ENCODE results near the gene MZF1.

MZF1 gene

DNA sequence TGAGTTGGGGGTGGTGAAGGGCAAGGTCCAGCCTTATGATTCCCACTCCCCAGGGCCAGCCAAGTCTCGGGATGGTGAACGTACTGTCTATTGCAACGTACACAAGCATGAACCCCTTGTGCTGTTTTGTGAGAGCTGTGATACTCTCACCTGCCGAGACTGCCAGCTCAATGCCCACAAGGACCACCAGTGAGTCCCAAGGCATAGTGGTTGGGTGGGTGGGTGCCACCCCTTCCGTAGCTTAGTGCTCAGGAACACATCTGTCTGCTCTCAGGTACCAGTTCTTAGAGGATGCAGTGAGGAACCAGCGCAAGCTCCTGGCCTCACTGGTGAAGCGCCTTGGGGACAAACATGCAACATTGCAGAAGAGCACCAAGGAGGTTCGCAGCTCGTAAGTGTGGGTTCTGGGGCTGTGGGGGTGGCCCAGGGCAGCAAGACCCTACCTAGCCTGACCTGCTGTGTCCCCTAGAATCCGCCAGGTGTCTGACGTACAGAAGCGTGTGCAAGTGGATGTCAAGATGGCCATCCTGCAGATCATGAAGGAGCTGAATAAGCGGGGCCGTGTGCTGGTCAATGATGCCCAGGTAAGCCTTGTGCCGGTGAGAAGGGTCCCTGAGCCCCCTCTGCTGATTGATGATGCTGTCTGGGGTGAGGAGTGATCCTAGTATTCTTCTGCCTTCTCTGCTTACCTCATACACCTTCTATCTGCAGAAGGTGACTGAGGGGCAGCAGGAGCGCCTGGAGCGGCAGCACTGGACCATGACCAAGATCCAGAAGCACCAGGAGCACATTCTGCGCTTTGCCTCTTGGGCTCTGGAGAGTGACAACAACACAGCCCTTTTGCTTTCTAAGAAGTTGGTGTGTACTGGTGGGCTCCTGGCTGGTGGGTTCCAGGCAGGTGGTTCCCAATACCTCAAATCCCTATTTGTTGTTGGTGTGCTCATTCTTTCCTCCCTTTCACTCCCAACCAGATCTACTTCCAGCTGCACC lies 25.5 kb downstream of the MZF1 start:
- Histone ChIP-seq H3K4me3 (ENCODE audit: low read depth in 1 of 2, low read length in 2 of 2) (peak overlapping the region in 1 of 2 experiments; percentile 25; a peak in 2 of 4 replicates), H3K4me1 (ENCODE audit: insufficient read depth, low read length) (peaks cover 73% of the 10 kb centered on the region), H3K79me2 (ENCODE audit: insufficient read depth, low read length) (peaks cover 72% of the 10 kb centered on the region), H3K27me3 (ENCODE audit: insufficient read depth, low read length, poor library complexity) (no peaks in the 10 kb centered on the region), H3K27ac (ENCODE audit: low read length) (no peak overlapping the region), H3K9ac (ENCODE audit: low read depth, low read length) (no peak overlapping the region; the same call in 1 of the 2 replicates), H3K36me3 (ENCODE audit: insufficient read depth, low read length) (peaks cover 80% of the 10 kb centered on the region), H3K4me2 (ENCODE audit: insufficient read depth, low read length) (peak overlapping the region; percentile 84; the same call in 1 of the 2 replicates), H4K20me1 (ENCODE audit: insufficient read depth, low read length) (peaks cover 80% of the 10 kb centered on the region), H3K9me3 (ENCODE audit: insufficient read depth, low read length, severe bottlenecking) (no peaks in the 10 kb centered on the region), H2AFZ (ENCODE audit: low read depth, low read length) (no peak overlapping the region)
- TF ChIP-seq, protein P1, sequence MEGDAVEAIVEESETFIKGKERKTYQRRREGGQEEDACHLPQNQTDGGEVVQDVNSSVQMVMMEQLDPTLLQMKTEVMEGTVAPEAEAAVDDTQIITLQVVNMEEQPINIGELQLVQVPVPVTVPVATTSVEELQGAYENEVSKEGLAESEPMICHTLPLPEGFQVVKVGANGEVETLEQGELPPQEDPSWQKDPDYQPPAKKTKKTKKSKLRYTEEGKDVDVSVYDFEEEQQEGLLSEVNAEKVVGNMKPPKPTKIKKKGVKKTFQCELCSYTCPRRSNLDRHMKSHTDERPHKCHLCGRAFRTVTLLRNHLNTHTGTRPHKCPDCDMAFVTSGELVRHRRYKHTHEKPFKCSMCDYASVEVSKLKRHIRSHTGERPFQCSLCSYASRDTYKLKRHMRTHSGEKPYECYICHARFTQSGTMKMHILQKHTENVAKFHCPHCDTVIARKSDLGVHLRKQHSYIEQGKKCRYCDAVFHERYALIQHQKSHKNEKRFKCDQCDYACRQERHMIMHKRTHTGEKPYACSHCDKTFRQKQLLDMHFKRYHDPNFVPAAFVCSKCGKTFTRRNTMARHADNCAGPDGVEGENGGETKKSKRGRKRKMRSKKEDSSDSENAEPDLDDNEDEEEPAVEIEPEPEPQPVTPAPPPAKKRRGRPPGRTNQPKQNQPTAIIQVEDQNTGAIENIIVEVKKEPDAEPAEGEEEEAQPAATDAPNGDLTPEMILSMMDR (IDR thresholded peaks at IDR 0.05; ENCODE audit: borderline replicate concordance, extremely low read depth, low read length, poor library complexity, severe bottlenecking): no peak
- TF ChIP-seq EZH2 (IDR thresholded peaks at IDR 0.05; ENCODE audit: borderline replicate concordance, low read depth, low read length, severe bottlenecking): no peak
- no peak for DNase-seq
- no peak for ATAC-seq (ENCODE audit: insufficient read depth, low read depth)

DNA sequence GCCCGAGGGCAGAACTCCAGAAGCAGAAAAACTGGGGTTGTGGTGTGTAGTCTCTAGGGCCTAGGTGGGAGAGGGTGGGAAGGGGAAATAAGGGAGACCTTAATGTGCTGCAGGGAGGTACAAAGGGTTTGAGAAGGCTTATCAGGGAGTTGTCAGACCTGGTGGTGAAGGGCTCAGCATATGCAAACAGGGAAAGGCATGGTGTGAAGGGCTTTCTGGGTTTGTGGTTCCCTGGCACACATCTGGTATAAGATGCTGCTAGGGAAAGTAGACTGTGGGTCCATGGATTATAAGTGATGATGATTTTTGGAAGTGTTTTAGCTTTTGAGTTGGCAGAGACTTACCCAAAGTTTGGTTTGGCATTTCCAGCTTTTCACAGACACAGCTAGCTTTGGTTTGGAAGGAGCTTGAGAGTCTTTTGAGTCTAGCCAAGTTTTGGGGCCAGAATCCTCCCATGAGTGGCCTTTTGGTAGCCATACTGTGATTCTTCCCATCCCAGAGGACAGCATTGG lies 27.1 kb downstream of the MZF1 start:
- TF ChIP-seq EZH2 (IDR thresholded peaks at IDR 0.05; ENCODE audit: borderline replicate concordance, low read depth, low read length, severe bottlenecking): no peak
- TF ChIP-seq, protein P1 (IDR thresholded peaks at IDR 0.05; ENCODE audit: borderline replicate concordance, extremely low read depth, low read length, poor library complexity, severe bottlenecking): no peak
- no peak for ATAC-seq (ENCODE audit: insufficient read depth, low read depth)
- Histone ChIP-seq H3K9ac (ENCODE audit: low read depth, low read length) (peak overlapping the region; percentile 98), H2AFZ (ENCODE audit: low read depth, low read length) (no peak overlapping the region), H3K4me1 (ENCODE audit: insufficient read depth, low read length) (peaks cover 59% of the 10 kb centered on the region), H3K79me2 (ENCODE audit: insufficient read depth, low read length) (peaks cover 65% of the 10 kb centered on the region), H3K27me3 (ENCODE audit: insufficient read depth, low read length, poor library complexity) (no peaks in the 10 kb centered on the region), H3K27ac (ENCODE audit: low read length) (peak overlapping the region; percentile 93), H3K4me3 (ENCODE audit: low read depth in 1 of 2, low read length in 2 of 2) (peak overlapping the region; percentile 93 to 100; a peak in 3 of 4 replicates), H3K4me2 (ENCODE audit: insufficient read depth, low read length) (peak overlapping the region; percentile 84), H4K20me1 (ENCODE audit: insufficient read depth, low read length) (peaks cover 65% of the 10 kb centered on the region), H3K36me3 (ENCODE audit: insufficient read depth, low read length) (peaks cover 65% of the 10 kb centered on the region), H3K9me3 (ENCODE audit: insufficient read depth, low read length, severe bottlenecking) (no peaks in the 10 kb centered on the region)
- DNase-seq: no peak

DNA sequence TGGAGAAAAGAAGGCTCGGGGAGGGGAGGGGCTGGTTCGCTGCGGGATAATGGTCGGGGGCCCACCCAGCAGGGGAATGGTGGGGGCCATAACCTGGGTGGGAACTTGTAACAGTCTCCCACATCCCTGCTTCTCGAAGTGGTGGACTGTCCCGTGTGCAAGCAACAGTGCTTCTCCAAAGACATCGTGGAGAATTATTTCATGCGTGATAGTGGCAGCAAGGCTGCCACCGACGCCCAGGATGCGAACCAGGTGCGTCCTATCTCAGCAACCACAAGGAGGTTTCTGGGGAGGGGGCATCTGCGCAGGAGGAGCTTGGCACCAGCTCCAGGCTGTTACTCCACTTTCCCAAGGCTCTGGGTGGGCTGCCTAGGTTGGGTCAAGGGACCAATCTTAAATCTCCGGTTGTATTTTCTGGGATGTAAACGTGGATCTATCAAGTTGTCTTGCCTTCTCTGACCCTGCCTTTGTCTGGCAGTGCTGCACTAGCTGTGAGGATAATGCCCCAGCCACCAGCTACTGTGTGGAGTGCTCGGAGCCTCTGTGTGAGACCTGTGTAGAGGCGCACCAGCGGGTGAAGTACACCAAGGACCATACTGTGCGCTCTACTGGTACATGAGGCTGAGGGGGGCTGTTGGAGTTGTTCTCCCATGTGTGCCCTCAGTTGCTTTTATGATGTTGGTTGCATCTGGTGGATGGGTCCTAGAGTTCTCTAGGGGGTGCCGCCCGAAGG lies 27.7 kb downstream of the MZF1 start:
- Histone ChIP-seq H3K79me2 (ENCODE audit: insufficient read depth, low read length) (peaks cover 60% of the 10 kb centered on the region), H3K27me3 (ENCODE audit: insufficient read depth, low read length, poor library complexity) (peaks cover 2% of the 10 kb centered on the region), H3K9ac (ENCODE audit: low read depth, low read length) (peak overlapping the region; percentile 98), H3K9me3 (ENCODE audit: insufficient read depth, low read length, severe bottlenecking) (no peaks in the 10 kb centered on the region), H3K27ac (ENCODE audit: low read length) (peak overlapping the region; percentile 93), H3K36me3 (ENCODE audit: insufficient read depth, low read length) (peaks cover 58% of the 10 kb centered on the region), H2AFZ (ENCODE audit: low read depth, low read length) (no peak overlapping the region), H3K4me1 (ENCODE audit: insufficient read depth, low read length) (peaks cover 58% of the 10 kb centered on the region), H3K4me3 (ENCODE audit: low read depth in 1 of 2, low read length in 2 of 2) (peak overlapping the region; percentile 93 to 100), H3K4me2 (ENCODE audit: insufficient read depth, low read length) (peak overlapping the region; percentile 84), H4K20me1 (ENCODE audit: insufficient read depth, low read length) (peaks cover 59% of the 10 kb centered on the region)
- no peak for ATAC-seq (ENCODE audit: insufficient read depth, low read depth)
- DNase-seq: no peak
- TF ChIP-seq EZH2 (IDR thresholded peaks at IDR 0.05; ENCODE audit: borderline replicate concordance, low read depth, low read length, severe bottlenecking): no peak
- TF ChIP-seq, protein P1 (IDR thresholded peaks at IDR 0.05; ENCODE audit: borderline replicate concordance, extremely low read depth, low read length, poor library complexity, severe bottlenecking): no peak
